Stimulated activated naive CD4-positive, alpha-beta T cell (primary cell): ENCODE data around the gene FRMD4A.
"Not testable (repeated sequence)": the region's sequence is repeated elsewhere in the genome, so short reads cannot be mapped to it uniquely, and the experiment has no call there.

ENCODE experiments used
- DNase-seq, 6 experiments: peaks; one replicate each; lab custom pipeline; 2025; lab: John Stamatoyannopoulos, UW

The FRMD4A gene

DNA sequence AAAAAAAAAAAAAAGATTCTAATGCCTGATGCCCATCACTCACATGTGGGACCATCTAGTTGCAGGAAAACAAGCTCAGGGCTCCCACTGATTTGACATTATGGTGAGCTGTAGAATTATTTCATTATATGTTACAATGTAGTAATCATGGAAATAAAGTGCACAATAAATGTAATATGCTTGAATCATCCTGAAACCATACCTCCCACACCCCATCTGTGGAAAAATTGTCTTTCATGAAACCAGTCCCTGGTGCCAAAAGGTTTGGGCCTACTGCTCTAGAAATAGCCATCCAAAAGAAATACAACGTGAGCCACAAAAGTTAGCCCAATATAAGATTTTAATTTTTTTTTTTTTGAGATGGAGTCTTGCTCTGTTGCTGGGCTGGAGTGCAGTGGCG lies 478.8 kb downstream of the FRMD4A start:
- DNase-seq: no peak

DNA sequence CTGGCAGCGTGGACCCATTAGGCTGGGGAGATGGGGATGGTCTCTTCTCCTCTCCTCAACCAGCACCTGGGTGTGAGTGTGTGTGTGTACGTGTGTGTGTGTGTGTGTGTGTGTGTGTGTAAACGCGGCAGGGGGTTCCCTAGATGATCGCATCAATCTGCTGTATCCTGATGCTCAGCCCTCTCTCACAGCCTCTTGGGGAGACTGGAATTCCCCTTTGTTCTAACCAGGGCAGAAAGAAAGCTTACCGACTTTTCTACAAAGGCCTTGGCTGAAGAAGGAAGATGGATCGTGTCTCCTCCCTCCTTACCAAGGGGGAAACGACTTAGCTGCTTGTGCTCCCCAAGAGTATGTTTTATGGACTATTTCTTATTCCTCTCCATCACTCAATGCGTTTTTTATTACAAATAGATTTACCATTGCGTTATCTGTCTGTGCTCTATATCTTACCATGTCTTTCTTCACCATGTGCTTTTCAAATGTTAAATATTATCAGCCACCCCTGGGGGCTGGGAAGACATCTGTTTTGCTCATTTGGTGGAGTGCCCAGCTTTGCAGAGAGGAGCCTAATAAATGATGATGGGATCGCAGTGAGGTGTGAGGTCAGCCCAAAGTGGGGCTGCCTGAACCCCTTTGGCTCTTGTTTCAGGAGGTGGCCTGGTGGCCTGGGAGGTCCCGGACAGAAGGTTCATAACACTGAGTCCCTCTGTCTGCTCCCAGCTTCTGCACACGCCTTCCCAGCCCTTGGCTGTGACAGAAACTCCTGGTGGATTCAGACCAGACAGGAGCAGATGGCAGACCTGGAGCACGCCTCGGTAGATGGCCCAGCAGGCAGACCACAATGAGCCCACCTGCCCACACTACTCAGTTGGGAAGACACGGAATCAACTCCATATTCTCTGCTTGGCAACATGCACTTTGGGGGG lies 481.9 kb downstream of the FRMD4A start:
- no peak for DNase-seq

- DNase-seq: no peak
These were observed 483.5 kb downstream of the FRMD4A start for GRCh38 chr10:13847201-13847631.

- DNase-seq: no peak
These were observed 484.8 kb downstream of the FRMD4A start for GRCh38 chr10:13845897-13846296.

GRCh38 chr10:13844651-13845050 lies 486.1 kb downstream of the FRMD4A start:
- DNase-seq: no peak

- DNase-seq: no peak
These were observed 488.6 kb downstream of the FRMD4A start for GRCh38 chr10:13842117-13842516.

DNA sequence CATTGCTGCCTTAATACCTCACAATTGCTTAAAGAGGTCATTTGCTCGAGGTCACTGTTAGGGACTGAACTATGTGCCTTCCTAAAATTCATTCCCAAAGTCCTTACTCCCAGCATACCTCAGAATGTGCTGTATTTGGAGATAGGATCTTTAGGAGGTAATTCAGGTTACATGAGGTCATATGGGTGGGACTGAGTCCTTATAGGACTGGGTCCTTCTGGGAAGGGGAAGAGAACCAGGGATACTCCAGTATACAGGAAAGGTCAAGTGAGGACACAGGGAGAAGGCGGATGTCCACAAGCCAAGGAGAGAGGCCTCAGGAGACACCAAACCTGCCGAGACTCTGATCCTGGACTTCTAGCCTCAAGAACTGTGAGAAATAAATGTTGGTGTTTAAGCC lies 490.7 kb downstream of the FRMD4A start:
- DNase-seq: no peak

- no peak for DNase-seq
These were observed 491.2 kb downstream of the FRMD4A start for GRCh38 chr10:13839430-13839990.

- no peak for DNase-seq
These were observed 491.7 kb downstream of the FRMD4A start for GRCh38 chr10:13839030-13839429.

DNA sequence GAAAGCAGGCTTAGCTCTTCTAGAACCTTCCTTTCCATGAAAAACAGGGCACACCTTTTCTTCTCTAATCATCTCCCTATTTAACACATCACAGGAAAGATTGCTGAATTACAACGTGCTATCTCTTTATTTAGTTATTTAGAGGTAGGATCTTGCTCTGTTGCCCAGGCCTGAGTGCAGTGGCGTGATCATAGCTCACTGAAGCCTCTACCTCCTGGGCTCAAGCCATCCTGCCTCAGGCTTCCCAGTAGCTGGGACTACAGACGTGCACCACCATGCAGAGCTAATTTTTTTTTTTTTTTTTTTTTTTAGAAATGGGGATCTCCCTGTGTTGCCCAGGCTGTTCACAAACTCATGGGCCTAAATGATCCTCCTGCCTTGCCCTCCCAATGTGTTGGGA lies 492.8 kb downstream of the FRMD4A start:
- no peak for DNase-seq

DNA sequence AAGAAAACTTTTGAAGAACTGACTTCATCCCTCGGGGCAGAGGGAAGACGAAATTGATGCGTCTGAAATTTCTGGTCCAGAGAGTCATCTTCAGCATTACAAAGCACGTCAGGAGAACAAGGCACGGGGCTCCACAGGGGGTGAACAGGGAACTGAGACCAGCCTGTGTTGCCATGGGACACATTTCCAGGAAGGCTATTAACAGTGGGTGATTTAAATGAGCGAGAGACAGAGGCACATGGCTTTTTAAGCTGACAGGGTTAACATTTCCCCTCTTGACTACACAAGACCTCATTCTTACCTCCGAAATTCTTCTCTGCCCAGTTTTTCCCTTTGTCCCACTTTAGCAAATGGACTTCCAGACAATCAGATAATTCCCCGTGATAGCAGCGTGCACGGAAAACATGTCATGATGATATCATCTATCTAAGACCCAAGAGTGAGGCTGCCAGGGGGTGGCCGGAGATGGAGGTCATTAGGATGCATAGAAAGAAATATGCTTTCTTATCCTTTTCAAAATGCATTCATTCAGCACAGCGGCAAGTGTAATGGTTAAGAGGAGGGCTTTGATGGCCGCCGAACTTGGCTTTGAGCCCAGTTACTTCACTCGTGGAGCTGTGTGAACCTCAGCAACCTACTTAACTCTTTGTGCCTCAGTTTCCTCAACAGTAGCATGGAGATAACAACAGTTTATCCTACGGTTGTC lies 496.0 kb downstream of the FRMD4A start:
- no peak for DNase-seq

DNA sequence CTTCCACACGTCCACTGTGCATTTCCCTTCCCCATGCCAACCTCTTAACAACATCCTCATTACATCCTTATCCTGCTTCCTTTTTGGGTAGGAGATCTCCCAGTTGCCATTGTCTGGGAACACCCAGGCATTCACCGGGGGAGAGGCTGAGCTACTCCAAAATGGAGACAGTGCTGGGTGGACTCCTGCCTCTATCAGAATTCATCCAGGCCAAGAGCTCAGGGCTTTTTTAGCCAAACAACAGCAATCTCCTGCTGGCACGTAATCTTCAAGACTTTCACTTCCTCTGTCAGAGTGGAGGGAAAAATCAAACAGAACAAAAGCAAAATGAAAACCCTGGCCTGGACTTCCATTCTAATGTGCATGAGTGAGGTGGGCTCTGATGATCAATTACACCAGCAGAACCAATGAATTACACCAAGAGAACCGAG lies 499.0 kb downstream of the FRMD4A start:
- DNase-seq: no peak

DNA sequence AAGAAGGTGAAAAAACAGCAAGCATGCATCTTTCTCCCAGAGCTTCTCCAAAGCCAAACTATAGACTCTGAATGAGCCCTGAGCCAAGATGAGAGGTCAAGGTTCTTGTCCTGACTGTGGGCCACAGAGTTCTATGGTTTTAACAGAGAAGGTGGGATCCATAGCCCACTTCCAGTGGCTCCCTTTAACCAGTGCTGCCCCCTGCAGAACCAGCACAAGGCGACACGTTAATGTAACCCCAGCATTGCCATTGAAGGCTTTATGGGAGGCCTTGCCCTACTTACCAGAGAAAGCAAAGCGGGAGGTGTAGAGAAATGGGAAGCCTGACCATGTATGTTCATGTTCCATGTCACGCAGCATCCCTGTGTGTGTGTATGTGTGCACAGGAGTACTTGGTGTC lies 500.3 kb downstream of the FRMD4A start:
- no peak for DNase-seq

GRCh38 chr10:13829790-13830189 lies 500.9 kb downstream of the FRMD4A start:
- no peak for DNase-seq

- DNase-seq: not testable (repeated sequence)
These were observed 502.4 kb downstream of the FRMD4A start for GRCh38 chr10:13828284-13828683.

GRCh38 chr10:13827076-13827797 lies 503.5 kb downstream of the FRMD4A start:
- no peak for DNase-seq

DNA sequence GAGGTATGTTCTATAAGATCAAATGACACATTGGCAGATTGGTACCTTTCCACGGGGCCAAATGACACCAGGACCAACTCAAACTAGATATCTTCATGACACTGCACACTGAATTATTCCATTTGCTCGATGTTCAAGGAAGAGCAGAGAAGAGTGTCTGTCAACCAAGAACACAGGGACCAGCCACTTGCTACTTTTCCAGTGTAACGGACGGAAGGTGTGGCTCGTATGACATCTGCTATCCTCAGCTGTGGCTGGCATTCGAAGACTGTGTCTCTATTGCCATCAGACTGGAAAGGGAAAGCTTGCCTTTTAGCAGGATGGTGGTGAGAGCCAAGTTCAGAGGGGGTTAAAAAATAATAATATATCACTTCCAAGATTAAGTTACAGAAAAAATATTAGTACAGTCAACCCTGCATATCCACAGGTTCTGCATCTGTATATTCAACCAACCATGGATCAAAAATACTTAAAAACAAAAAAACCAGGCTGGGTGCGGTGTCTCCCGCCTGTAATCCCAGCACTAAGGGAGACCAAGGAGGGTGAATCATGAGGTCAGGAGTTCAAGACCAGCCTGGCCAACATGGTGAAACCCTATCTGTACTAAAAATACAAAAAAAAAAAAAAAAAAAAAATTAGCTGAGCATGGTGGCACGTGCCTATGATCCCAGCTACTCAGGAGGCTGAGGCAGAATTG lies 506.9 kb downstream of the FRMD4A start:
- DNase-seq: no peak

DNA sequence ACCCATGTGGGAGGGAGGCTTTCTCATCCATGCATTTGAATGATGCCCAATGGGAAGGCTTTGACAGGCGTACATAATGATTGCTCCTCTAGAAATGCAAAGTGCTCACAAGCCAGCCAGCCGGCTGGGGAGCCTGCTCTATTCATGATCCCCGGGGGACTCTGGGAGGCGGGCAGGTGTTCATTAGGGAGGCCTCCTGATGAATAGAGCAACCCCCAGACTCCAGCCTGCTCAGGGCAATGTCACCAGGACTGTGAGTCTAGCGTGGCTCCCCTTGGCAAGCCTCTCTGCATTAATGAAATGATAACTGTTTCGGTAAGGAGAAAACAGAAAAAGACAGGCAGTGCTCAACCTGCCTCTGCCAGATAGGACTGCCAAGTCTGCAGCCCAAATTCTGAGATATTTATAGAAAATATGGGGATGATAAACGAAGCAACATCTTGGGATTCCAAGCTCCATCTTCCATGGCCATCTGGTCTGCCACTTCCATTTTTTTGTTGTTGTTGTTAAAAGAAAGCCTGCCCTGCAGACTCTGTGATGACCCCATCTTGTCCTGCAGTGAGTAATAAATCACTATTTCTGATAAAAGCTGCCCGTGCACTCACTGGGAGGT lies 507.5 kb downstream of the FRMD4A start:
- DNase-seq: no peak

DNA sequence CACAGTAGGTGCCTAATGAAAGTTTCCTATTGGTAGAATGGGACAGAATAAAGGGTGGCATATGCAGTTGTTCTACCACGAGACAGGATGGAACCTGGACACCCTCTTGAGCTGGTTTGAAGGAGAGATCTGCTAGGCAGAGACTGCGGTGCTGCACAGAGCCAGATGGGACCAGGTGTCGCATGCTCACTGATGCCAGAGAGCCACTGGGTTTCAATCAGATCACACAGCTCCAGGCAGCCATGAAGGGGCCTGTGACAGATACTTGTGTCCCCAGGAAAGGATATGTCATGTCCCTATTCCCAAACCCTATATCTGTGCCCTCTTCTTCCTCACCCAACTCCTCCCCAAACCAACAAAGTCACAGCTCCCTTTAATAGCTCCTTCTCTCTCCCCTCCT lies 508.2 kb downstream of the FRMD4A start:
- no peak for DNase-seq

DNA sequence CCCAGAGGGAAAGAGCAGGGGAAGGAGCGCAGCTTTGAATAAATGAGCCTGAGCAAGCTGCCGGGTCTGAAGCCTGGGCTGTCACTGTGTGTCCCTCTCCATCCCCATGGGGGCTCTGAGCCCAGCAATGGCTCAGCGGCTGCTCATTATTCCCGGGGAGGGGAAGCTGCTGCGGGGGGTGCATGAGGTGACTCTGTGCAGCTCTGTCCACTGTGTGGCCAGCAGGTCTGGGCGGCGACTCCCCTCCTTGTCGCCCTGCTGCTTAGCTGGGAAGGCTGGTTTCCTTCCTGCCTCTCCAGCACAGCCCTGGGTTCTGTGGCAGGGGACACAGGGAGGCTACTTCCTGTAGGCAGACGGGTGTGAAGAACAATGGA lies 509.8 kb downstream of the FRMD4A start:
- DNase-seq: no peak
